ENCODE measurements around the gene KCNG4. TPM values are rescaled to one million over a fixed set of nuclear protein-coding genes. Genes with fewer than 3 reads are reported as not detected.

KCNG4 gene
- total and polyA plus RNA-seq, 2 donors from 2014 or later: not detected

GRCh38 chr16:84284154-84284722 lies 44.4 kb upstream of the KCNG4 start:
- Histone ChIP-seq H3K4me3 (ENCODE audit: low read length in 3 of 3) (no peak overlapping the region), H3K9ac (ENCODE audit: low read length in 3 of 3) (no peak overlapping the region), H3K4me1 (ENCODE audit: control insufficient read depth in 2 of 3, insufficient read depth in 2 of 3, low read depth in 1 of 3, low read length in 3 of 3) (peaks cover 0 to 19% (median 10%) of the 10 kb centered on the region in 3 donors), H3K27me3 (ENCODE audit: control insufficient read depth, insufficient read depth, low read length) (no peaks in the 10 kb centered on the region), H3K36me3 (ENCODE audit: control insufficient read depth in 2 of 3, insufficient read depth in 3 of 3, low read length in 3 of 3) (no peaks in the 10 kb centered on the region), H3K27ac (ENCODE audit: low read depth in 2 of 2, low read length in 2 of 2) (no peak overlapping the region), H3K9me3 (ENCODE audit: control insufficient read depth in 2 of 3, insufficient read depth in 1 of 3, low read length in 3 of 3) (no peaks in the 10 kb centered on the region)
- FAIRE-seq (no peak), DNase-seq (peak in 4 of 5 donors; percentile 56 to 94 (median 72))
- no peak for TF ChIP-seq CTCF (IDR thresholded peaks at IDR 0.05; ENCODE audit: borderline replicate concordance, extremely low read depth, insufficient read depth)
- intact Hi-C loops (cut with DNase I): no loop called here

GRCh38 chr16:84283314-84284153 lies 43.7 kb upstream of the KCNG4 start:
- intact Hi-C loops (cut with DNase I): no loop called here
- Histone ChIP-seq H3K27me3 (ENCODE audit: control insufficient read depth, insufficient read depth, low read length) (no peaks in the 10 kb centered on the region), H3K9ac (ENCODE audit: low read length in 3 of 3) (no peak overlapping the region), H3K4me1 (ENCODE audit: control insufficient read depth in 2 of 3, insufficient read depth in 2 of 3, low read depth in 1 of 3, low read length in 3 of 3) (peaks cover 0 to 19% (median 10%) of the 10 kb centered on the region in 3 donors), H3K27ac (ENCODE audit: low read depth in 2 of 2, low read length in 2 of 2) (peak overlapping the region in 1 of 2 donors; percentile 15), H3K4me3 (ENCODE audit: low read length in 3 of 3) (no peak overlapping the region), H3K36me3 (ENCODE audit: control insufficient read depth in 2 of 3, insufficient read depth in 3 of 3, low read length in 3 of 3) (no peaks in the 10 kb centered on the region), H3K9me3 (ENCODE audit: control insufficient read depth in 2 of 3, insufficient read depth in 1 of 3, low read length in 3 of 3) (no peaks in the 10 kb centered on the region)
- no peak for FAIRE-seq
- peak in 2 of 5 donors; percentile 47 to 82 for DNase-seq
- TF ChIP-seq CTCF (IDR thresholded peaks at IDR 0.05; ENCODE audit: borderline replicate concordance, extremely low read depth, insufficient read depth): no peak

- no peaks in the 10 kb centered on the region for H3K27me3 ChIP-seq (ENCODE audit: control insufficient read depth, insufficient read depth, low read length)
- H3K9ac ChIP-seq (ENCODE audit: low read length in 3 of 3): no peak overlapping the region
- no peak overlapping the region for H3K27ac ChIP-seq (ENCODE audit: low read depth in 2 of 2, low read length in 2 of 2)
- no peak overlapping the region for H3K4me3 ChIP-seq (ENCODE audit: low read length in 3 of 3)
- H3K4me1 ChIP-seq (ENCODE audit: control insufficient read depth in 2 of 3, insufficient read depth in 2 of 3, low read depth in 1 of 3, low read length in 3 of 3): peaks cover 0 to 19% (median 10%) of the 10 kb centered on the region in 3 donors
- H3K36me3 ChIP-seq (ENCODE audit: control insufficient read depth in 2 of 3, insufficient read depth in 3 of 3, low read length in 3 of 3): no peaks in the 10 kb centered on the region
- no peak for TF ChIP-seq CTCF (IDR thresholded peaks at IDR 0.05; ENCODE audit: borderline replicate concordance, extremely low read depth, insufficient read depth)
- FAIRE-seq: no peak
- H3K9me3 ChIP-seq (ENCODE audit: control insufficient read depth in 2 of 3, insufficient read depth in 1 of 3, low read length in 3 of 3): no peaks in the 10 kb centered on the region
- intact Hi-C loops (cut with DNase I): no loop called here
- peak in 1 of 5 donors; percentile 74 for DNase-seq
These were observed 42.7 kb upstream of the KCNG4 start for GRCh38 chr16:84282533-84282932.
